Mesendoderm (in vitro differentiated cells): ENCODE results near the gene LGALS7B.

Experiments
- DNase-seq: peaks from one replicate; pipeline ENCODE4 v3.0.0; 2013
- H2AK5ac ChIP-seq: 2 replicates; pipeline ENCODE4 v1.6.1; 2013; ENCODE audit warnings: low read length, inconsistent platforms
- H2BK120ac ChIP-seq: 2 replicates; pipeline ENCODE4 v1.6.1; 2013; ENCODE audit warnings: low read depth, mild to moderate bottlenecking, low read length, moderate library complexity, mixed read lengths
- H2BK15ac ChIP-seq: replicated peaks from 2 replicates; pipeline ENCODE4 v1.6.1; 2013; ENCODE audit warnings: low read depth, mild to moderate bottlenecking, moderate library complexity
- H2BK5ac ChIP-seq: 2 replicates; pipeline ENCODE4 v1.6.1; 2013; ENCODE audit warnings: low read length, inconsistent platforms
- H3K18ac ChIP-seq: 2 replicates; pipeline ENCODE4 v1.6.1; 2013; ENCODE audit warnings: mild to moderate bottlenecking, low read length, mixed read lengths
- H3K23ac ChIP-seq: one replicate; pipeline ENCODE4 v1.6.1; 2013; ENCODE audit warnings: low read length
- H3K27ac ChIP-seq: 2 replicates; pipeline ENCODE4 v1.5.1; 2013; ENCODE audit warnings: low read depth, mild to moderate bottlenecking, inconsistent platforms, low read length, moderate library complexity
- H3K27me3 ChIP-seq: 2 replicates; pipeline ENCODE4 v1.6.1; 2013; ENCODE audit warnings: low read length, control low read depth, mild to moderate bottlenecking, inconsistent platforms; ENCODE audit not compliant: insufficient read depth, poor library complexity
- H3K36me3 ChIP-seq: 2 replicates; pipeline ENCODE4 v1.6.1; 2013; ENCODE audit warnings: low read length, inconsistent platforms; ENCODE audit not compliant: control insufficient read depth, insufficient read depth
- H3K4ac ChIP-seq: one replicate; pipeline ENCODE4 v1.6.1; 2013; ENCODE audit warnings: low read depth, mild to moderate bottlenecking, low read length, moderate library complexity
- H3K4me1 ChIP-seq: 2 replicates; pipeline ENCODE4 v1.6.1; 2013; ENCODE audit warnings: low read depth, low read length, inconsistent platforms; ENCODE audit not compliant: control insufficient read depth
- H3K4me2 ChIP-seq: 2 replicates; pipeline ENCODE4 v1.6.1; 2013; ENCODE audit warnings: low read length
- H3K4me3 ChIP-seq: 2 replicates; pipeline ENCODE4 v1.5.1; 2013; ENCODE audit warnings: mild to moderate bottlenecking, low read length
- H3K56ac ChIP-seq: one replicate; pipeline ENCODE4 v1.6.1; 2013; ENCODE audit warnings: low read length
- H3K79me1 ChIP-seq: 2 replicates; pipeline ENCODE4 v1.6.1; 2013; ENCODE audit warnings: low read length, inconsistent platforms
- H3K79me2 ChIP-seq: 2 replicates; pipeline ENCODE4 v1.6.1; 2013; ENCODE audit warnings: mild to moderate bottlenecking, low read length; ENCODE audit not compliant: control insufficient read depth, insufficient read depth
- H3K9ac ChIP-seq: 2 replicates; pipeline ENCODE4 v1.6.1; 2013; ENCODE audit warnings: low read length, inconsistent platforms
- H4K5ac ChIP-seq: one replicate; pipeline ENCODE4 v1.6.1; 2013; ENCODE audit warnings: low read length
- H4K8ac ChIP-seq: one replicate; pipeline ENCODE4 v1.6.1; 2013; ENCODE audit warnings: low read depth, mild to moderate bottlenecking, control low read depth, low read length, moderate library complexity
- WGBS: extraction: QIAGEN DNeasy Blood & Tissue Kit; methylation state at CpG from one replicate; pipeline ENCODE4 v1.1.7; 2013; ENCODE audit warnings: low lambda C conversion rate, missing lambda C conversion rate; ENCODE audit not compliant: insufficient coverage; ENCODE audit errors: extremely low coverage; 5-methylcytosine and 5-hydroxymethylcytosine counted together

LGALS7B gene

DNA sequence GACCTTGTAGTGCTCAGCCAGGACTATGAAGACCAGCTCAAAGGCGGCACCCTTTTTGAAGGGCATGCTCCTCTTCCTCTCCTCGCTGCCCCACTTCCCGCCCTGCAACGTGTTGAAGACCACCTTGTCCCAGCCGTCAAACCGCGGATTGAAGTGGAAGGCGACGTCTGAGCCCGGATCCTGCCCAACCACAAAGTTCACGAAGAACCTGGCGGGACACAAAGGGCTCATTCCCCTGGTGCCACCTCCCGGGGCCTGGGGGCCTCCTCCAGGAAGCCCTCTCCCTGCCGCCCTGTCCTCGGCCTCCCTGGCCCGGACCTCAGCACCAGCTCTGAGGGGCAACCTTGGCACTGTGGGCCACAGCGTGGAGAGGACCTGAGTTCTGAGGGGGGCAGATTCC, 19.7 kb downstream of the LGALS7B start:
- Histone ChIP-seq H2BK5ac (no peak overlapping the region), H3K27me3 (no peaks in the 10 kb centered on the region), H3K79me1 (no peaks in the 10 kb centered on the region), H3K18ac (no peak overlapping the region), H3K4me2 (no peak overlapping the region), H3K9ac (no peak overlapping the region), H4K5ac (no peak overlapping the region), H3K4me1 (no peaks in the 10 kb centered on the region), H3K4me3 (no peak overlapping the region), H4K8ac (no peak overlapping the region), H2BK120ac (no peak overlapping the region), H3K23ac (no peak overlapping the region), H3K27ac (no peak overlapping the region), H3K79me2 (no peaks in the 10 kb centered on the region), H2BK15ac (no peak overlapping the region), H3K36me3 (no peaks in the 10 kb centered on the region), H3K56ac (no peak overlapping the region), H2AK5ac (no peak overlapping the region), H3K4ac (no peak overlapping the region)
- no CpG with 5 or more reads among the region's 17 CpGs for WGBS
- no peak for DNase-seq

- Histone ChIP-seq H3K23ac (no peak overlapping the region), H2AK5ac (no peak overlapping the region), H4K8ac (no peak overlapping the region), H2BK120ac (no peak overlapping the region), H2BK5ac (no peak overlapping the region), H3K18ac (no peak overlapping the region), H3K27me3 (no peaks in the 10 kb centered on the region), H3K4me2 (no peak overlapping the region), H3K4me3 (no peak overlapping the region), H4K5ac (no peak overlapping the region), H3K56ac (no peak overlapping the region), H3K27ac (no peak overlapping the region), H3K36me3 (no peaks in the 10 kb centered on the region), H3K9ac (no peak overlapping the region), H2BK15ac (no peak overlapping the region), H3K79me2 (no peaks in the 10 kb centered on the region), H3K79me1 (no peaks in the 10 kb centered on the region), H3K4ac (no peak overlapping the region), H3K4me1 (no peaks in the 10 kb centered on the region)
- DNase-seq: no peak
- WGBS: no CpG with 5 or more reads among the region's 8 CpGs
Measured at GRCh38 chr19:38809592-38810252, 20.7 kb downstream of the LGALS7B start.

- no peak overlapping the region for H3K56ac ChIP-seq
- no CpG with 5 or more reads among the region's 18 CpGs for WGBS
- H3K79me2 ChIP-seq: no peaks in the 10 kb centered on the region
- no peak overlapping the region for H2AK5ac ChIP-seq
- no peak overlapping the region for H2BK5ac ChIP-seq
- no peak overlapping the region for H3K9ac ChIP-seq
- DNase-seq: no peak
- no peak overlapping the region for H3K4me3 ChIP-seq
- H4K8ac ChIP-seq: no peak overlapping the region
- no peak overlapping the region for H4K5ac ChIP-seq
- no peaks in the 10 kb centered on the region for H3K27me3 ChIP-seq
- H2BK15ac ChIP-seq: no peak overlapping the region
- no peak overlapping the region for H3K27ac ChIP-seq
- H3K4me1 ChIP-seq: no peaks in the 10 kb centered on the region
- no peak overlapping the region for H3K23ac ChIP-seq
- no peak overlapping the region for H2BK120ac ChIP-seq
- no peaks in the 10 kb centered on the region for H3K36me3 ChIP-seq
- H3K79me1 ChIP-seq: no peaks in the 10 kb centered on the region
- H3K4me2 ChIP-seq: no peak overlapping the region
- no peak overlapping the region for H3K18ac ChIP-seq
- no peak overlapping the region for H3K4ac ChIP-seq
Measured at GRCh38 chr19:38812009-38812840, 23.2 kb downstream of the LGALS7B start.

DNA sequence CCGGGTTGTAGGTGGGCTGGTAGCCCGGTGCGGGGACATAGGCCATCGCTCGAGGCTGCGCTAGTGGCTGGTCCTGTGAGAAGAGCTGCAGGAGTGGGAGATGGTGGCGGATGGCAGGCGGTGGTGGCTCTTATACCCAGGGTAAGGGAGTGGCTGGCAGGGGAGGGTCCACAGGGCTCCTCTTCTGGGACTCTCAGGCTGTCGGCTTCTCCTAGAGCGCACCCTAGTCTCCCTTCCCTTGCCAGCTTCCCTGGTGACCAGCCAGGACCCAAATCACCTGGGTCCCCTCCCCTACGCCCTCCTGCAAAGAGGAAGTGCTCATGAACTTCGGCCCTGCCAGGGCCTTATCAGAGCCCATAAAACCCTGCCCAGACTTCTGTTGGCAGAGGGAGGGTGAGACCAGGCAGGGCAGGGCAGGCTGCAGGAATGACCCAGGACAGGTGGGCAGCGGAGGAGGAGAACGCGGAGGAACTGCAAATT, 23.9 kb downstream of the LGALS7B start, which contains the start of gene LGALS4:
Gene LGALS4, minus strand, starts transcription at position 105 of the 480 bp plus-strand sequence. Its CDS starts 59 bp downstream, at position 46.
- no peak for DNase-seq
- no peak within 1 kb of the TSS for H3K18ac ChIP-seq
- no peaks in the 10 kb centered on the region for H3K4me1 ChIP-seq
- no peak within 1 kb of the TSS for H2BK5ac ChIP-seq
- H3K23ac ChIP-seq: no peak within 1 kb of the TSS
- H3K79me2 ChIP-seq: no peaks in the 10 kb centered on the region
- H3K36me3 ChIP-seq: no peaks in the 10 kb centered on the region
- no peak within 1 kb of the TSS for H3K4me2 ChIP-seq
- no peak within 1 kb of the TSS for H3K4me3 ChIP-seq
- no peak within 1 kb of the TSS for H2AK5ac ChIP-seq
- H2BK120ac ChIP-seq: no peak within 1 kb of the TSS
- H2BK15ac ChIP-seq: no peak within 1 kb of the TSS
- no peaks in the 10 kb centered on the region for H3K27me3 ChIP-seq
- H3K4ac ChIP-seq: no peak within 1 kb of the TSS
- no peaks in the 10 kb centered on the region for H3K79me1 ChIP-seq
- H3K56ac ChIP-seq: no peak within 1 kb of the TSS
- H3K9ac ChIP-seq: no peak within 1 kb of the TSS
- no CpG with 5 or more reads among the region's 15 CpGs for WGBS
- H4K5ac ChIP-seq: no peak within 1 kb of the TSS
- H3K27ac ChIP-seq: no peak within 1 kb of the TSS
- no peak within 1 kb of the TSS for H4K8ac ChIP-seq

DNA sequence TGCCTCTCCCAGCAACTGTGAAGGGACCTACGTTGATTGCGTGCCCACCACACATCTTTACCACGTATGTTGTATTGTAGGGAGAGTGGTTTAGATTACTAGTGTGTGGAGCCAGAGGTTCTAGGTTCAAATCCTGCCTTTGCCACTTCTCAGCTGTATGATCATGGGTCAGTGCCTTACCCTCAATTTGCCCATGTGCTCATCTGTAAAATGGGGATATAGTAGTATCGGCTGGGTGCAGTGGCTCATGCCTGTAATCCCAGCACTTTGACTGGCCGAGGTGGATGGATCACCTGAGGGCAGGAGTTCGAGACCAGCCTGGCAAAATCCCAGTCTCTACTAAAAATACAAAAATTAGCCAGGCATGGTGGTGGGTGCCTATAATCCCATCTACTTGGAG, 24.3 kb downstream of the LGALS7B start:
- no peak overlapping the region for H4K5ac ChIP-seq
- H3K4me1 ChIP-seq: no peaks in the 10 kb centered on the region
- no peak overlapping the region for H2BK15ac ChIP-seq
- H2BK120ac ChIP-seq: no peak overlapping the region
- H3K27me3 ChIP-seq: no peaks in the 10 kb centered on the region
- H3K23ac ChIP-seq: no peak overlapping the region
- no peak overlapping the region for H3K9ac ChIP-seq
- no peak for DNase-seq
- no peak overlapping the region for H3K4me2 ChIP-seq
- no peak overlapping the region for H2BK5ac ChIP-seq
- H3K79me1 ChIP-seq: no peaks in the 10 kb centered on the region
- WGBS: no CpG with 5 or more reads among the region's 6 CpGs
- no peak overlapping the region for H3K4ac ChIP-seq
- H3K27ac ChIP-seq: no peak overlapping the region
- no peak overlapping the region for H3K56ac ChIP-seq
- H3K36me3 ChIP-seq: no peaks in the 10 kb centered on the region
- H4K8ac ChIP-seq: no peak overlapping the region
- H2AK5ac ChIP-seq: no peak overlapping the region
- H3K18ac ChIP-seq: no peak overlapping the region
- H3K4me3 ChIP-seq: no peak overlapping the region
- no peaks in the 10 kb centered on the region for H3K79me2 ChIP-seq
